GM12878 (cell line): ENCODE results near the gene COX17. TPM values are rescaled to one million over a fixed set of nuclear protein-coding genes. Genes with fewer than 3 reads are reported as not detected.

ENCODE experiments used
- ATAC-seq: fragments of 200-7000 bp; cut with Tn5 transposase; 3 replicates; pipeline ENCODE4 v1.9.1; 2020; ENCODE audit warnings: mild to moderate bottlenecking, moderate library complexity
- BruUV-seq: library from RNA; stranded (reverse); fragments of 400-500 nt; replicated peaks from 2 replicates; lab custom pipeline; 2021; lab: Mats Ljungman, UMichigan
- CTCF ChIA-PET: fragments of 300-600 bp; sonication (Branson Sonifier 250); formaldehyde crosslinking; extraction: SDS; loops from one replicate; lab custom pipeline; 2021; ENCODE audit warnings: inconsistent platforms; lab: Yijun Ruan, JAX
- POLR2A ChIA-PET: fragments of 350-600 bp; formaldehyde crosslinking; extraction: SDS; loops from one replicate; lab custom pipeline; 2021; ENCODE audit warnings: inconsistent platforms; lab: Charles Lee
- RAD21 ChIA-PET: fragments of 300-600 bp; sonication (Branson Sonifier 250); formaldehyde crosslinking; loops from one replicate; lab custom pipeline; 2023; ENCODE audit warnings: antibody characterized with exemption; ENCODE audit not compliant: unreplicated experiment; lab: Charles Lee
- SMC1A ChIA-PET: fragments of 300-600 bp; sonication (Branson Sonifier 250); formaldehyde crosslinking; loops from one replicate; lab custom pipeline; 2023; ENCODE audit not compliant: unreplicated experiment, uncharacterized antibody; lab: Charles Lee
- DNase-seq: peaks from one replicate; pipeline ENCODE4 v3.0.0-alpha.2; 2011; ENCODE audit warnings: low read depth, low spot score
- FAIRE-seq: peaks from 3 replicates; lab custom pipeline; 2011; peaks lifted over from hg19 to GRCh38; lab: Jason Lieb, UNC
- H2AFZ ChIP-seq: 2 replicates; pipeline ENCODE4 v1.6.0; 2011; ENCODE audit warnings: low read depth, low read length, control low read depth; ENCODE audit not compliant: control insufficient read depth
- H3K27ac ChIP-seq: 2 replicates; pipeline ENCODE4 v1.5.1; 2011; ENCODE audit warnings: control low read depth; ENCODE audit not compliant: control insufficient read depth, insufficient read depth
- H3K27me3 ChIP-seq, 2 experiments: replicated peaks in 1 of 2; 2 replicates each; pipeline versions ENCODE4 v1.6.0 to v1.6.1; 2011; ENCODE audit warnings: low read length in 1 of 2; ENCODE audit not compliant: control insufficient read depth in 2 of 2, insufficient read depth in 2 of 2
- H3K36me3 ChIP-seq, 2 experiments: 2 replicates each; pipeline ENCODE4 v1.5.1; 2011; ENCODE audit warnings: low read length in 1 of 2; ENCODE audit not compliant: control insufficient read depth in 2 of 2, insufficient read depth in 2 of 2
- H3K4me1 ChIP-seq: 2 replicates; pipeline ENCODE4 v1.6.1; 2011; ENCODE audit warnings: mild to moderate bottlenecking, low read length, moderate library complexity, mixed read lengths; ENCODE audit not compliant: control insufficient read depth, insufficient read depth
- H3K4me2 ChIP-seq: 2 replicates; pipeline ENCODE4 v1.6.0; 2011; ENCODE audit warnings: control low read depth; ENCODE audit not compliant: control insufficient read depth, insufficient read depth
- H3K4me3 ChIP-seq: fragments of 200-600 bp; sonication (generic); 2 replicates; pipeline ENCODE4 v1.5.1; 2016
- H3K79me2 ChIP-seq: 2 replicates; pipeline ENCODE4 v1.6.0; 2011; ENCODE audit warnings: low read length; ENCODE audit not compliant: control insufficient read depth, insufficient read depth
- H3K9ac ChIP-seq: 2 replicates; pipeline ENCODE4 v1.8.0; 2011; ENCODE audit warnings: low read length, control low read depth, mixed read lengths; ENCODE audit not compliant: control insufficient read depth, insufficient read depth
- H3K9me3 ChIP-seq: replicated peaks from 3 replicates; pipeline ENCODE4 v1.5.1; 2011; ENCODE audit warnings: mild to moderate bottlenecking, low read length; ENCODE audit not compliant: control insufficient read depth, insufficient read depth
- H4K20me1 ChIP-seq: 2 replicates; pipeline ENCODE4 v1.6.0; 2011; ENCODE audit not compliant: control insufficient read depth, insufficient read depth
- SMAD5 ChIP-seq: IDR thresholded peaks from 2 replicates; pipeline ENCODE4 v1.6.1; 2016; ENCODE audit warnings: antibody characterized with exemption, low read depth
- SREBF1 ChIP-seq: IDR thresholded peaks from 2 replicates; pipeline ENCODE4 v1.6.1; 2012; ENCODE audit warnings: mild to moderate bottlenecking, low read length
- WGBS: methylation state at CpG from one replicate; pipeline ENCODE4 v1.1.6; 2016; ENCODE audit warnings: low lambda C conversion rate; ENCODE audit not compliant: insufficient replicate concordance, insufficient coverage; ENCODE audit errors: missing lambda C conversion rate; 5-methylcytosine and 5-hydroxymethylcytosine counted together
- in situ Hi-C: fragments of 300-500 bp; cut with MboI; formaldehyde crosslinking; loops from 9 replicates; pipeline ENCODE4 v1.14.3; 2018; ENCODE audit warnings: mixed read lengths
- intact Hi-C: fragments of 100-400 bp; cut with micrococcal nuclease; formaldehyde crosslinking; loops from one replicate; pipeline ENCODE4 v1.14.2; 2022; ENCODE audit not compliant: unreplicated experiment
- polyA plus RNA-seq, 11 experiments: library from polyadenylated mRNA; depleted of rRNA in 4 of 11; unstranded in 6 of 11; stranded (reverse) in 5 of 11; fragments of >200 nt; fragmentation: Nextera tagmentation in 4 of 11; fragmentation: Illumina TruSeq in 1 of 11; extraction: Ambion mirVana in 4 of 11; extraction: Trizol in 1 of 11; gene quantifications; 1 replicate in 1 of 11; 2 replicates in 10 of 11; pipeline versions ENCODE4 v1.2.1 to v1.2.3, GENCODE V29; 2011 to 2016; ENCODE audit warnings: inconsistent platforms in 2 of 11, missing spikeins in 2 of 11, low read depth in 1 of 11
- total RNA-seq, 4 experiments: library from RNA; depleted of rRNA in 3 of 4; stranded (reverse); fragments of >200 nt in 3 of 4; fragmentation: Illumina TruSeq in 1 of 4; extraction: Trizol in 1 of 4; gene quantifications; 2 replicates each; pipeline versions ENCODE4 v1.2.1 to v1.2.3, GENCODE V29; 2013 to 2021
- TF ChIP-seq, protein P1 (sequence below): fragments of 450-650 bp; IDR thresholded peaks from 2 replicates; pipeline ENCODE4 v1.6.1; 2016; ENCODE audit warnings: mild to moderate bottlenecking

COX17 gene
- total and polyA plus RNA-seq, 10 of the 15 experiments (the other 5 are each of a cell fraction or from before 2014, with no cell fraction given), result 111 to 717 (median 243) TPM

DNA sequence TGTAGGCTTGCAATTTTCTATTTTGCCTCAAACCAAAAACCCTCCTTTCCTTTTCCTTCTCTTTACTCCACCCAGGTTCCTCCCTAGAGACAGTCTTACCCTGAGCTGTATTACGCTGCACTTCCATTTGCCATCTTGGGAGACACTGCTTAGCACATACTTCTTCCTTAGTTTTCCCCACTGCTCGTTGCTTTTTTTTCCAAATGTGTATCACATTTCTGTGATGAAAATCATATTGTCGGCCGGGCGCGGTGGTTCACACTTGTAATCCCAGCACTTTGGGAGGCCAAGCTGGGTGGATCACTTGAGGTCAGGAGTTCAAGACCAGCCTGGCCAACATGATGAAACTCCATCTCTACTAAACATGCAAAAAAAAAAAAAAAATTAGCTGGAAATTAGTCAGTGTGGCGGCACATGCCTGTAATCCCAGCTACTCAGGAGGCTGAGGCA lies 46.3 kb downstream of the COX17 start:
- Histone ChIP-seq H3K9ac (no peak overlapping the region), H3K4me2 (no peak overlapping the region), H2AFZ (peak overlapping the region; percentile 28; the same call in 1 of the 2 replicates), H3K27ac (no peak overlapping the region), H3K79me2 (no peaks in the 10 kb centered on the region), H3K4me3 (no peak overlapping the region), H3K4me1 (peaks cover 39% of the 10 kb centered on the region), H3K9me3 (no peaks in the 10 kb centered on the region), H3K36me3 (no peaks in the 10 kb centered on the region; a peak in 1 of 4 replicates), H4K20me1 (no peaks in the 10 kb centered on the region), H3K27me3 (no peaks in the 10 kb centered on the region)
- ChIA-PET POLR2A (interaction anchor here (1.3 to 6.1 kb wide), 2 partner anchors 31 to 77 kb away, joined by 3 to 103 read pairs; partner anchors contain the start of gene PLA1A), SMC1A (interaction anchor here (0.6 to 9.4 kb wide), 5 partner anchors 29 to 111 kb away, joined by 3 to 128 read pairs (median 3); partner anchors contain the start of gene COX17), RAD21 (interaction anchor here (0.6 to 7.8 kb wide), 5 partner anchors 26 to 466 kb away, joined by 3 to 103 read pairs (median 4); partner anchors contain the start of gene CD80), CTCF (interaction anchor here (1.1 to 2.5 kb wide), 3 partner anchors 30 to 80 kb away, joined by 4 to 16 read pairs (median 5); no protein-coding TSS in a partner anchor)
- 85% methylated on average over 7 of the region's 7 CpGs for WGBS
- no peak for DNase-seq
- FAIRE-seq, result no peak
- ATAC-seq, result no peak
- TF ChIP-seq SREBF1 (no peak), SMAD5 (no peak)
- TF ChIP-seq, protein P1, sequence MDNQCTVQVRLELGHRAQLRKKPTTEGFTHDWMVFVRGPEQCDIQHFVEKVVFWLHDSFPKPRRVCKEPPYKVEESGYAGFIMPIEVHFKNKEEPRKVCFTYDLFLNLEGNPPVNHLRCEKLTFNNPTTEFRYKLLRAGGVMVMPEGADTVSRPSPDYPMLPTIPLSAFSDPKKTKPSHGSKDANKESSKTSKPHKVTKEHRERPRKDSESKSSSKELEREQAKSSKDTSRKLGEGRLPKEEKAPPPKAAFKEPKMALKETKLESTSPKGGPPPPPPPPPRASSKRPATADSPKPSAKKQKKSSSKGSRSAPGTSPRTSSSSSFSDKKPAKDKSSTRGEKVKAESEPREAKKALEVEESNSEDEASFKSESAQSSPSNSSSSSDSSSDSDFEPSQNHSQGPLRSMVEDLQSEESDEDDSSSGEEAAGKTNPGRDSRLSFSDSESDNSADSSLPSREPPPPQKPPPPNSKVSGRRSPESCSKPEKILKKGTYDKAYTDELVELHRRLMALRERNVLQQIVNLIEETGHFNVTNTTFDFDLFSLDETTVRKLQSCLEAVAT, result 0 out of 2 replicates have a peak, but pooled peaks have one; percentile 20
- in situ Hi-C loops (no loop called here), intact Hi-C loops (no loop called here)
- no TSS peak for BruUV-seq
